ENCODE measurements around the gene GUSB. TPM values are rescaled to one million over a fixed set of nuclear protein-coding genes. Genes with fewer than 3 reads are reported as not detected.

Gene GUSB
- total and polyA plus RNA-seq, 2 of the 4 experiments (the other 2 are of a cell fraction) = 12.9 to 47.7 TPM

- peaks cover 19 to 56% of the 10 kb centered on the region in 2 experiments for H3K79me1 ChIP-seq (ENCODE audit: low read depth in 1 of 2, low read length in 2 of 2)
- dilution Hi-C loops (cut with HindIII; ENCODE audit: low sequenced_read_pairs, unreplicated experiment) (no loop called here), in situ Hi-C loops (cut with MboI; ENCODE audit: low sequenced_read_pairs) (no loop called here)
Measured at GRCh38 chr7:65927489-65928448, 54.2 kb downstream of the GUSB start.

More at GRCh38 chr7:65927489-65928448, 54.2 kb downstream of the GUSB start:
- intact Hi-C loops (cut with micrococcal nuclease) = no loop called here
- Histone ChIP-seq H2AFZ (replicated peaks; ENCODE audit: low read length, poor library complexity) (no peak overlapping the region), H3K18ac (ENCODE audit: low read depth, low read length) (no peak overlapping the region), H4K5ac (ENCODE audit: low read depth, low read length) (no peak overlapping the region), H3K9ac (ENCODE audit: low read depth, low read length) (no peak overlapping the region), H3K56ac (ENCODE audit: extremely low read depth, insufficient read depth, low read length) (no peak overlapping the region), H3K4me1 (ENCODE audit: control insufficient read depth, insufficient read depth, low read length) (no peaks in the 10 kb centered on the region), H3K9me3 (ENCODE audit: control insufficient read depth, insufficient read depth, low read length) (no peaks in the 10 kb centered on the region), H3K9me1 (ENCODE audit: insufficient read depth, low read length) (peaks cover 3% of the 10 kb centered on the region; the same call in 1 of the 2 replicates), H2BK120ac (ENCODE audit: low read depth, low read length) (no peak overlapping the region), H3K36me3 (ENCODE audit: control insufficient read depth, insufficient read depth, low read length) (no peaks in the 10 kb centered on the region; the same call in 1 of the 2 replicates), H4K91ac (ENCODE audit: insufficient read depth, low read depth, low read length) (no peak overlapping the region), H2BK15ac (ENCODE audit: low read depth, low read length) (no peak overlapping the region), H2AK5ac (ENCODE audit: low read depth, low read length) (no peak overlapping the region), H2BK5ac (ENCODE audit: low read depth, low read length, poor library complexity, severe bottlenecking) (no peak overlapping the region), H3K23ac (ENCODE audit: low read depth, low read length) (no peak overlapping the region), H4K20me1 (ENCODE audit: insufficient read depth, low read length) (peaks cover 43% of the 10 kb centered on the region), H2AK9ac (replicated peaks; ENCODE audit: low read depth, low read length, poor library complexity) (no peak overlapping the region), H4K8ac (ENCODE audit: low read depth in 2 of 2, low read length in 2 of 2) (no peak overlapping the region), H3K27ac (ENCODE audit: insufficient read depth, low read length) (no peak overlapping the region), H3K14ac (replicated peaks; ENCODE audit: low read depth, low read length) (no peak overlapping the region), H2BK20ac (ENCODE audit: low read depth, low read length) (no peak overlapping the region), H3K4ac (ENCODE audit: low read depth, low read length) (no peak overlapping the region), H3K27me3 (ENCODE audit: control insufficient read depth, insufficient read depth, low read length) (no peaks in the 10 kb centered on the region), H3K4me3 (ENCODE audit: insufficient read depth, low read depth, low read length) (no peak overlapping the region), H3K4me2 (ENCODE audit: low read depth, low read length) (no peak overlapping the region)
- CTCF ChIA-PET = no interaction called here
- POLR2A ChIA-PET (ENCODE audit: unreplicated experiment) = no interaction called here
- WGBS, 2 experiments (ENCODE audit: extremely low coverage in 2 of 2, insufficient read length in 1 of 2) = no CpG with 5 or more reads among the region's 6 CpGs
- no peak for DNase-seq
- no TSS peak for BruUV-seq (replicated peaks)
- TF ChIP-seq SMC3 (IDR thresholded peaks at IDR 0.05; ENCODE audit: low read depth, low read length) (no peak), RCOR1 (IDR thresholded peaks at IDR 0.05; ENCODE audit: insufficient replicate concordance, low read length) (no peak), ELK1 (IDR thresholded peaks at IDR 0.05; ENCODE audit: borderline replicate concordance, low read depth, low read length) (no peak)
- ATAC-seq (ENCODE audit: low read depth) = no peak

Data from IMR-90 (cell line).